Endothelial cell of umbilical vein (primary cell): Measurements from ENCODE around the gene PAK4. TPM values are rescaled to one million over a fixed set of nuclear protein-coding genes. Genes with fewer than 3 reads are reported as not detected.

Source experiments
- BruUV-seq: library from RNA; stranded (reverse); fragments of 400-500 nt; replicated peaks from 2 replicates; lab custom pipeline; 2021; lab: Mats Ljungman, UMichigan
- CTCF ChIA-PET: fragments of 300-600, 350-600 bp; sonication (Branson Sonifier 250); formaldehyde crosslinking; loops from one replicate; lab custom pipeline; 2021; ENCODE audit warnings: antibody characterized with exemption, inconsistent platforms; lab: Charles Lee
- POLR2A ChIA-PET: fragments of 300-600, 350-600 bp; sonication (Branson Sonifier 250); formaldehyde crosslinking; loops from one replicate; lab custom pipeline; 2021; ENCODE audit warnings: antibody characterized with exemption, inconsistent platforms; lab: Charles Lee
- DNase-seq: peaks from one replicate; pipeline ENCODE4 v3.0.0-alpha.2; 2011; ENCODE audit warnings: low read depth, low spot score
- FAIRE-seq: peaks from 2 replicates; lab custom pipeline; 2011; peaks lifted over from hg19 to GRCh38; lab: Jason Lieb, UNC
- H2AFZ ChIP-seq: 2 replicates; pipeline ENCODE4 v1.6.0; 2012; ENCODE audit warnings: low read depth, low read length, control low read depth, inconsistent platforms
- H3K27ac ChIP-seq: 2 replicates; pipeline ENCODE4 v1.5.1; 2011; ENCODE audit warnings: low read depth, mild to moderate bottlenecking, control low read depth, low read length, moderate library complexity; ENCODE audit not compliant: insufficient read depth
- H3K27me3 ChIP-seq, 2 experiments: 2 replicates each; pipeline versions ENCODE4 v1.6.0 to v1.6.1; 2011; ENCODE audit warnings: low read length in 2 of 2, mixed read lengths in 1 of 2; ENCODE audit not compliant: control insufficient read depth in 2 of 2, insufficient read depth in 2 of 2
- H3K36me3 ChIP-seq, 2 experiments: 2 replicates in 1 of 2; 3 replicates in 1 of 2; pipeline ENCODE4 v1.5.1; 2011; ENCODE audit warnings: low read length in 2 of 2, mild to moderate bottlenecking in 1 of 2, moderate library complexity in 1 of 2; ENCODE audit not compliant: control insufficient read depth in 2 of 2, insufficient read depth in 2 of 2; ENCODE audit errors: extremely low read depth in 1 of 2
- H3K4me1 ChIP-seq: 3 replicates; pipeline ENCODE4 v1.5.1; 2011; ENCODE audit warnings: mild to moderate bottlenecking, low read length; ENCODE audit not compliant: control insufficient read depth, insufficient read depth; ENCODE audit errors: extremely low read depth
- H3K4me2 ChIP-seq: 2 replicates; pipeline ENCODE4 v1.6.1; 2011; ENCODE audit warnings: low read length, control low read depth, mixed read lengths; ENCODE audit not compliant: insufficient read depth
- H3K4me3 ChIP-seq, 3 experiments: fragments of 200-600 bp in 1 of 3; sonication (generic), shearing (Covaris generic) in 1 of 3; replicated peaks in 1 of 3; 2 replicates each; pipeline ENCODE4 v1.5.1; 2011 to 2016; ENCODE audit warnings: control low read depth in 3 of 3, low read length in 3 of 3, mild to moderate bottlenecking in 2 of 3, inconsistent platforms in 1 of 3, low read depth in 1 of 3, moderate library complexity in 1 of 3; ENCODE audit not compliant: insufficient read depth in 1 of 3
- H3K79me2 ChIP-seq: 2 replicates; pipeline ENCODE4 v1.6.0; 2012; ENCODE audit warnings: low read length, inconsistent platforms; ENCODE audit not compliant: control insufficient read depth, insufficient read depth
- H3K9ac ChIP-seq: replicated peaks from 2 replicates; pipeline ENCODE3; 2011; ENCODE audit warnings: low read length, control low read depth; ENCODE audit not compliant: insufficient read depth; ENCODE audit errors: extremely low read depth
- H3K9me1 ChIP-seq: replicated peaks from 3 replicates; pipeline ENCODE4 v1.6.0; 2011; ENCODE audit warnings: mild to moderate bottlenecking, low read length; ENCODE audit not compliant: control insufficient read depth, insufficient read depth; ENCODE audit errors: extremely low read depth
- H3K9me3 ChIP-seq: replicated peaks from 2 replicates; pipeline ENCODE4 v1.5.1; 2012; ENCODE audit warnings: low read length, inconsistent platforms; ENCODE audit not compliant: control insufficient read depth, insufficient read depth
- H4K20me1 ChIP-seq: replicated peaks from 2 replicates; pipeline ENCODE3; 2011; ENCODE audit warnings: mild to moderate bottlenecking, low read length; ENCODE audit not compliant: control insufficient read depth, insufficient read depth; ENCODE audit errors: extremely low read depth
- EZH2 ChIP-seq: IDR thresholded peaks from 2 replicates; pipeline ENCODE4 v1.6.1; 2012; ENCODE audit warnings: borderline replicate concordance, low read depth, mild to moderate bottlenecking, moderate library complexity, low read length, inconsistent platforms; ENCODE audit not compliant: severe bottlenecking
- FOS ChIP-seq: IDR thresholded peaks from 2 replicates; pipeline ENCODE4 v1.6.1; 2011; ENCODE audit warnings: mild to moderate bottlenecking, low read length, moderate library complexity, borderline replicate concordance; ENCODE audit not compliant: insufficient read depth
- GATA2 ChIP-seq: IDR thresholded peaks from 2 replicates; pipeline ENCODE4 v1.7.0; 2011; ENCODE audit warnings: low read depth, mild to moderate bottlenecking, moderate library complexity, mixed read lengths, low read length; ENCODE audit not compliant: insufficient read length, insufficient read depth
- JUN ChIP-seq: IDR thresholded peaks from 2 replicates; pipeline ENCODE4 v1.6.1; 2011; ENCODE audit warnings: borderline replicate concordance, low read depth; ENCODE audit not compliant: insufficient read length, insufficient read depth
- MAX ChIP-seq: IDR thresholded peaks from 2 replicates; pipeline ENCODE4 v1.6.1; 2011; ENCODE audit not compliant: insufficient read depth, insufficient read length
- MYC ChIP-seq: IDR thresholded peaks from one replicate; pipeline ENCODE4 v1.6.1; 2011; ENCODE audit warnings: mild to moderate bottlenecking, low read depth, low read length
- POLR2A ChIP-seq: IDR thresholded peaks from 2 replicates; pipeline ENCODE4 v1.6.1; 2012; ENCODE audit warnings: low read depth, mild to moderate bottlenecking, control low read depth, low read length
- POLR2AphosphoS5 ChIP-seq: IDR thresholded peaks from 2 replicates; pipeline ENCODE4 v1.6.1; 2012; ENCODE audit warnings: low read depth, mild to moderate bottlenecking, control low read depth, low read length, moderate library complexity; ENCODE audit not compliant: insufficient read depth
- dilution Hi-C: fragments of 300-500 bp; cut with MboI; formaldehyde crosslinking; loops from one replicate; pipeline ENCODE4 v1.15.0; 2019; ENCODE audit warnings: low sequenced_read_pairs; ENCODE audit not compliant: extremely low pct_ligation_motif_present
- intact Hi-C: fragments of 100-400 bp; cut with micrococcal nuclease; formaldehyde crosslinking; loops from one replicate; pipeline ENCODE4 v1.10.0; 2022
- polyA plus RNA-seq, 4 experiments: library from polyadenylated mRNA; depleted of rRNA in 3 of 4; stranded (reverse) in 3 of 4; unstranded in 1 of 4; fragments of >200 nt; gene quantifications; 2 replicates each; pipeline versions ENCODE4 v1.2.1 to v1.2.3, GENCODE V29; 2011 to 2012; ENCODE audit warnings: missing spikeins in 1 of 4
- total RNA-seq: library from RNA; stranded (reverse); gene quantifications from 2 replicates; pipeline ENCODE4 v1.2.3, GENCODE V29; 2021
- TF ChIP-seq, protein P1 (sequence below), 2 donors: IDR thresholded peaks; 1 replicate in 1 of 2; 2 replicates in 1 of 2; pipeline ENCODE4 v1.5.1; 2011; ENCODE audit warnings: low read length in 2 of 2, mild to moderate bottlenecking in 2 of 2, moderate library complexity in 2 of 2, control low read depth in 1 of 2, inconsistent platforms in 1 of 2, low read depth in 1 of 2; ENCODE audit not compliant: insufficient read depth in 1 of 2; ENCODE audit errors: extremely low read depth in 1 of 2

Gene PAK4
- total and polyA plus RNA-seq, 2 donors (not counting 3 experiments of a cell fraction or from before 2014, with no cell fraction given) = 39.8 to 55.4 TPM

- Histone ChIP-seq H3K9ac (no peak overlapping the region), H3K9me3 (no peaks in the 10 kb centered on the region), H3K27ac (no peak overlapping the region), H3K4me3 (no peak overlapping the region), H2AFZ (no peak overlapping the region), H3K27me3 (no peaks in the 10 kb centered on the region), H4K20me1 (no peaks in the 10 kb centered on the region), H3K9me1 (no peaks in the 10 kb centered on the region), H3K36me3 (peaks cover 0 to 6% of the 10 kb centered on the region in 2 experiments), H3K4me2 (no peak overlapping the region), H3K79me2 (no peaks in the 10 kb centered on the region), H3K4me1 (peaks cover 5% of the 10 kb centered on the region)
- DNase-seq (no peak), FAIRE-seq (no peak)
- intact Hi-C loops = no loop called here
- dilution Hi-C loops = no loop called here
- TF ChIP-seq, protein P1, sequence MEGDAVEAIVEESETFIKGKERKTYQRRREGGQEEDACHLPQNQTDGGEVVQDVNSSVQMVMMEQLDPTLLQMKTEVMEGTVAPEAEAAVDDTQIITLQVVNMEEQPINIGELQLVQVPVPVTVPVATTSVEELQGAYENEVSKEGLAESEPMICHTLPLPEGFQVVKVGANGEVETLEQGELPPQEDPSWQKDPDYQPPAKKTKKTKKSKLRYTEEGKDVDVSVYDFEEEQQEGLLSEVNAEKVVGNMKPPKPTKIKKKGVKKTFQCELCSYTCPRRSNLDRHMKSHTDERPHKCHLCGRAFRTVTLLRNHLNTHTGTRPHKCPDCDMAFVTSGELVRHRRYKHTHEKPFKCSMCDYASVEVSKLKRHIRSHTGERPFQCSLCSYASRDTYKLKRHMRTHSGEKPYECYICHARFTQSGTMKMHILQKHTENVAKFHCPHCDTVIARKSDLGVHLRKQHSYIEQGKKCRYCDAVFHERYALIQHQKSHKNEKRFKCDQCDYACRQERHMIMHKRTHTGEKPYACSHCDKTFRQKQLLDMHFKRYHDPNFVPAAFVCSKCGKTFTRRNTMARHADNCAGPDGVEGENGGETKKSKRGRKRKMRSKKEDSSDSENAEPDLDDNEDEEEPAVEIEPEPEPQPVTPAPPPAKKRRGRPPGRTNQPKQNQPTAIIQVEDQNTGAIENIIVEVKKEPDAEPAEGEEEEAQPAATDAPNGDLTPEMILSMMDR (IDR thresholded peaks at IDR 0.05; ENCODE audit: extremely low read depth in 1 of 2, insufficient read depth in 1 of 2, low read depth in 1 of 2, low read length in 2 of 2) = no peak
- no peak for TF ChIP-seq EZH2
- no peak for TF ChIP-seq FOS
- no peak for TF ChIP-seq JUN
- no peak for TF ChIP-seq MYC
- no peak for TF ChIP-seq POLR2A
- no peak for TF ChIP-seq GATA2
- no peak for TF ChIP-seq MAX
- no peak for TF ChIP-seq POLR2AphosphoS5
- no TSS peak for BruUV-seq
- ChIA-PET POLR2A (no interaction called here), CTCF (interaction anchor here (0.7 to 1.0 kb wide), 2 partner anchors 55 to 61 kb away, joined by 3 to 7 read pairs; no protein-coding TSS in a partner anchor)
These were observed 57.5 kb downstream of the PAK4 start for GRCh38 chr19:39183104-39183503.
